Thyroid gland (tissue), 4 donors: ENCODE measurements around the gene LRCH1. TPM values are rescaled to one million over a fixed set of nuclear protein-coding genes. Genes with fewer than 3 reads are reported as not detected.
A peak's percentile ranks its signal among the peaks of the same experiment; 100 is the strongest.

Source experiments
- DNase-seq, 2 donors: peaks; one replicate each; pipeline ENCODE4 v3.0.0-alpha.2; 2019
- H3K27ac ChIP-seq, 3 donors: fragments of 200-600 bp; sonication (generic); 1 replicate in 2 of 3; 2 replicates in 1 of 3; pipeline ENCODE4 v1.5.1; 2016 to 2019; ENCODE audit warnings: mild to moderate bottlenecking in 1 of 3, moderate library complexity in 1 of 3
- H3K27me3 ChIP-seq: fragments of 200-600 bp; sonication (generic); one replicate; pipeline ENCODE4 v1.5.1; 2019
- H3K36me3 ChIP-seq, 2 donors: fragments of 200-600 bp; sonication (generic); one replicate each; pipeline ENCODE4 v1.5.1; 2016 to 2019
- H3K4me1 ChIP-seq, 2 donors: fragments of 200-600 bp; sonication (generic); one replicate each; pipeline ENCODE4 v1.5.1; 2017 to 2019
- H3K4me3 ChIP-seq, 3 donors: fragments of 200-600 bp; sonication (generic); replicated peaks in 1 of 3; 1 replicate in 2 of 3; 2 replicates in 1 of 3; pipeline ENCODE4 v1.5.1; 2016; ENCODE audit warnings: mild to moderate bottlenecking in 1 of 3
- H3K9me3 ChIP-seq: fragments of 200-600 bp; sonication (generic); one replicate; pipeline ENCODE4 v1.5.1; 2017
- POLR2A ChIP-seq, 2 donors: fragments of 450-650 bp; IDR thresholded peaks; one replicate each; pipeline ENCODE4 v1.6.1; 2017; ENCODE audit warnings: antibody characterized with exemption in 2 of 2, mild to moderate bottlenecking in 2 of 2, moderate library complexity in 1 of 2
- WGBS, 2 donors: methylation state at CpG; one replicate each; pipeline ENCODE4 v1.1.5; 2017; 5-methylcytosine and 5-hydroxymethylcytosine counted together
- intact Hi-C: fragments of 100-400 bp; cut with DNase I; formaldehyde crosslinking; loops from one replicate; pipeline ENCODE4 v1.15.1; 2023
- total RNA-seq, 4 donors: library from RNA; depleted of rRNA; stranded (reverse); fragments of >200 nt; gene quantifications; one replicate each; pipeline ENCODE4 v1.2.3, GENCODE V29; 2016
- TF ChIP-seq, protein P1 (sequence below), 6 experiments: fragments of 200-600 bp in 3 of 6; fragments of 450-650 bp in 3 of 6; sonication (generic) in 3 of 6; IDR thresholded peaks; one replicate each; pipeline ENCODE4 v1.5.1; 2016 to 2019; ENCODE audit warnings: antibody characterized with exemption in 6 of 6, mild to moderate bottlenecking in 2 of 6, inconsistent platforms in 1 of 6, moderate library complexity in 1 of 6

LRCH1 gene
- total RNA-seq, 4 donors from 2014 or later, result 13.5 to 19.3 (median 15.9) TPM

DNA sequence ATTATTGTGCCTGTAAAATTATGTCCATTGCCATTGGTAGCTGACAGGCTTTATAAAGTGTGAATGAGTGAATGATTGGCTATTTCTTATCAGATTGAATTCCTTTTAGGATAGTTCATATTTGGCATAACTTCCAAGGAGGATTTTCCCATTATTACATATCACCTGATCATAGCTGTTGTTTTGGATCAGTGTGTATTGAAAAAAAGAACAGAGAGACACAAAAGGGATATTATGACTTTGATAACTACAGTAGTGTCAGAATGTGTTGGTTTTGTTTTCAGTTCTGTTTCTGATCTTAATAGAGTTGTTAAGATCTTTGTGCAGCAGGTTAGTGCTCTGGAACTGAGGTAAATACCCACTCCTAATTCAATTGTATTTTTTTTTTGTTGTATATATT lies 103.8 kb downstream of the LRCH1 start:
- Histone ChIP-seq H3K4me3 (no peak overlapping the region), H3K27me3 (no peaks in the 10 kb centered on the region), H3K27ac (peak overlapping the region in 1 of 3 donors; percentile 64), H3K4me1 (peaks cover 7 to 19% of the 10 kb centered on the region in 2 donors), H3K9me3 (no peaks in the 10 kb centered on the region), H3K36me3 (no peaks in the 10 kb centered on the region)
- intact Hi-C loops, result no loop called here
- no peak for DNase-seq
- no peak for TF ChIP-seq POLR2A (IDR thresholded peaks at IDR 0.05)
- TF ChIP-seq, protein P1, sequence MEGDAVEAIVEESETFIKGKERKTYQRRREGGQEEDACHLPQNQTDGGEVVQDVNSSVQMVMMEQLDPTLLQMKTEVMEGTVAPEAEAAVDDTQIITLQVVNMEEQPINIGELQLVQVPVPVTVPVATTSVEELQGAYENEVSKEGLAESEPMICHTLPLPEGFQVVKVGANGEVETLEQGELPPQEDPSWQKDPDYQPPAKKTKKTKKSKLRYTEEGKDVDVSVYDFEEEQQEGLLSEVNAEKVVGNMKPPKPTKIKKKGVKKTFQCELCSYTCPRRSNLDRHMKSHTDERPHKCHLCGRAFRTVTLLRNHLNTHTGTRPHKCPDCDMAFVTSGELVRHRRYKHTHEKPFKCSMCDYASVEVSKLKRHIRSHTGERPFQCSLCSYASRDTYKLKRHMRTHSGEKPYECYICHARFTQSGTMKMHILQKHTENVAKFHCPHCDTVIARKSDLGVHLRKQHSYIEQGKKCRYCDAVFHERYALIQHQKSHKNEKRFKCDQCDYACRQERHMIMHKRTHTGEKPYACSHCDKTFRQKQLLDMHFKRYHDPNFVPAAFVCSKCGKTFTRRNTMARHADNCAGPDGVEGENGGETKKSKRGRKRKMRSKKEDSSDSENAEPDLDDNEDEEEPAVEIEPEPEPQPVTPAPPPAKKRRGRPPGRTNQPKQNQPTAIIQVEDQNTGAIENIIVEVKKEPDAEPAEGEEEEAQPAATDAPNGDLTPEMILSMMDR (IDR thresholded peaks at IDR 0.05), result no peak

DNA sequence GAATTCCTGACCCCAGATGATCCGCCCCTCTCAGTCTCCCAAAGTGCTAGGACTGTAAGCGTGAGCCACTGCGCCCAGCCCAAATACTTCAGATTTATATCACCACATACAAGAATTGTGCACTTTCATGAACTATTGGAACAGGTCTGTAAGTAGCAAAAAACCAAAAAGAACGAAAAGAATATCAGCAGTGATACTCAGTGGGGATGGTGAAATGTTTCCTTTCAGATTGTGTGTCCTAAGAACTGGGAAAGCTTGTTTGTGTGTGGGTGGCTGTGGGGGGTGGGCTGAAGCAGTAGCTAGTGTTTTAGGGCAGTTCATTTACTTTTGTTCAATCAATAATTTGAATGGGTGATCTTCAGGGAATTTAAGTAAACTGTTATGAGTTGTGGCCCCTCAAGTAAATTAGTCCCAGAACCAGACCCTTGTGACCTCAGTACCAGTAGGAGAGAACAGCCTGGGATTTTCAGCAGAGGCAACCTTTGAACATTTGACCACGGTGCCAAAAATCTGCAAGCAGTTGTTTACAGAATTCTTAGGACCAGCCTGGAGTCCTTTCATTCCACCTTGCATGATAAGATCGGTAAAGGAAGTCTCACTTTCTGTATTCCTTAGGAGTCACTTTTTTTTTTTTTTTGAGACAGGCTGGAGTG lies 106.6 kb downstream of the LRCH1 start:
- DNase-seq, result no peak
- H3K9me3 ChIP-seq, result no peaks in the 10 kb centered on the region
- no peaks in the 10 kb centered on the region for H3K36me3 ChIP-seq
- no peaks in the 10 kb centered on the region for H3K27me3 ChIP-seq
- no peak overlapping the region for H3K27ac ChIP-seq
- intact Hi-C loops, result no loop called here
- H3K4me3 ChIP-seq, result no peak overlapping the region
- H3K4me1 ChIP-seq, result peaks cover 7 to 25% of the 10 kb centered on the region in 2 donors
- 91 to 93% methylated on average over 6 of the region's 6 CpGs for WGBS, 2 donors
- TF ChIP-seq, protein P1 (IDR thresholded peaks at IDR 0.05), result no peak
- TF ChIP-seq POLR2A (IDR thresholded peaks at IDR 0.05), result no peak

DNA sequence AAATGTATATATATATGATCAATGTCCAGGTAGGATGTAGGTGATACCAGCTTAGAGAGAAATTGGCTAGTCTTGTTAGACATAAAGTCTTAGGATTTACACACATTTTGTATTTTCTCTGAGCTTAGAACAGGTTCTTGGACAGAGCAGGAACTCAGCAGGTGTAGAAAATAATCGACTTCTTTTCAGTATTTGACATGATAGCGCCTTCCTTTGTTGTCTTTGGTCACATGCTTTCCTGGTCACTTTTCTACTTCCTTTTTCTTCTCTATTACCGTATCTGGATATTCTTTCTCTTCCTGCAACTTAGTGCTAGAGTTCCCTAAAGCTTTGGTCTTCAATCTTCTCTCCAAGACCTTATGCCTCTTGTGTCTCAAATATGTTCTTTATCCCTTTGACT lies 107.4 kb downstream of the LRCH1 start:
- 70 to 85% methylated on average over 3 of the region's 3 CpGs for WGBS, 2 donors
- intact Hi-C loops, result no loop called here
- no peak for DNase-seq
- TF ChIP-seq, protein P1 (IDR thresholded peaks at IDR 0.05), result no peak
- TF ChIP-seq POLR2A (IDR thresholded peaks at IDR 0.05), result no peak
- H3K27me3 ChIP-seq, result no peaks in the 10 kb centered on the region
- no peaks in the 10 kb centered on the region for H3K36me3 ChIP-seq
- no peak overlapping the region for H3K27ac ChIP-seq
- H3K9me3 ChIP-seq, result no peaks in the 10 kb centered on the region
- no peak overlapping the region for H3K4me3 ChIP-seq
- peaks cover 2 to 17% of the 10 kb centered on the region in 2 donors for H3K4me1 ChIP-seq

DNA sequence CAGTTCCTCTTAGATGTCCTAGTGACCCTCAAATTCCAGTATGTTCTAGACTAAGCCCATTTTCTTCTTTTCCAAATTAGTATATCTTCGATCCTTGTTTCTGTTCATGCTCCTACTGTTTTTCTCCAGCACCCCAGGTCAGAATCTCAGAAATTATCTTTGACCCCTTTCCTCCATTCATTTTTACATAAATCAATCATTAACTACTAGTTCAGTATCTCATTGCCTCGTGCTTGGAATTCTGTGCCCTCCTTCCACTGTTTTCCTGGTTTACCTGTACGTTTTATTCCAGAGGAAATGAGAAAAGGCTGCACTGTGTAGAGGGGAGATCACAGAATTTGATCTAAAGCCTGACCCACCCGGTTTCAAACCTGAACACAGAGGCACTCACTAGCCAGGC lies 107.9 kb downstream of the LRCH1 start:
- H3K4me1 ChIP-seq, result peaks cover 0 to 13% of the 10 kb centered on the region in 2 donors
- no peak overlapping the region for H3K4me3 ChIP-seq
- intact Hi-C loops, result no loop called here
- H3K9me3 ChIP-seq, result no peaks in the 10 kb centered on the region
- TF ChIP-seq, protein P1 (IDR thresholded peaks at IDR 0.05), result no peak
- no peak for TF ChIP-seq POLR2A (IDR thresholded peaks at IDR 0.05)
- no peaks in the 10 kb centered on the region for H3K36me3 ChIP-seq
- no peaks in the 10 kb centered on the region for H3K27me3 ChIP-seq
- H3K27ac ChIP-seq, result no peak overlapping the region
- WGBS, 2 donors, result 91 to 92% methylated on average over 4 of the region's 4 CpGs
- DNase-seq, result no peak

DNA sequence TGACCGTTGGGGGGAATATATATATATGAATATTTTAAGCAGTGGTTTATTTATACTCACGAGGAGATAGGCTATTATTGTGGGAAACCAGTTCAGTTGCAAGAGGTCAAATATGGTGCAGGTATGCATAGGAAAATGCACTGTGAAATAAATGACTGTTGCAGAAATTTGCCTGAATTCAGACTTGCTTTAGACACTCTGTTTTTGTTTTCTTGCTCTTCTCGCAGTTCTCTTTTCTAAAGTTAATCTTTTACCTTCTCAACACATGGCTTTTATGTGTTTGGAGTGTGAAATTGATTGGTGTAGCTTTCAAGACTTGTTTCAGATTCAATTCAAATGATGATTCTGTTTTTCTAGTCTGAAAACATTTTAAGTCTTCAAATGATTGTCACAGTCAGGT lies 109.7 kb downstream of the LRCH1 start:
- TF ChIP-seq POLR2A (IDR thresholded peaks at IDR 0.05), result no peak
- TF ChIP-seq, protein P1 (IDR thresholded peaks at IDR 0.05), result no peak
- H3K27ac ChIP-seq, result no peak overlapping the region
- no peaks in the 10 kb centered on the region for H3K27me3 ChIP-seq
- no peaks in the 10 kb centered on the region for H3K36me3 ChIP-seq
- 87 to 93% methylated on average over 3 of the region's 3 CpGs for WGBS, 2 donors
- intact Hi-C loops, result no loop called here
- no peak for DNase-seq
- no peak overlapping the region for H3K4me3 ChIP-seq
- peaks cover 0 to 6% of the 10 kb centered on the region in 2 donors for H3K4me1 ChIP-seq
- no peaks in the 10 kb centered on the region for H3K9me3 ChIP-seq
